ENCODE data around the gene MYOCD. TPM values are rescaled to one million over a fixed set of nuclear protein-coding genes. Genes with fewer than 3 reads are reported as not detected.
A peak's percentile ranks its signal among the peaks of the same experiment; 100 is the strongest.

Gene MYOCD, protein sequence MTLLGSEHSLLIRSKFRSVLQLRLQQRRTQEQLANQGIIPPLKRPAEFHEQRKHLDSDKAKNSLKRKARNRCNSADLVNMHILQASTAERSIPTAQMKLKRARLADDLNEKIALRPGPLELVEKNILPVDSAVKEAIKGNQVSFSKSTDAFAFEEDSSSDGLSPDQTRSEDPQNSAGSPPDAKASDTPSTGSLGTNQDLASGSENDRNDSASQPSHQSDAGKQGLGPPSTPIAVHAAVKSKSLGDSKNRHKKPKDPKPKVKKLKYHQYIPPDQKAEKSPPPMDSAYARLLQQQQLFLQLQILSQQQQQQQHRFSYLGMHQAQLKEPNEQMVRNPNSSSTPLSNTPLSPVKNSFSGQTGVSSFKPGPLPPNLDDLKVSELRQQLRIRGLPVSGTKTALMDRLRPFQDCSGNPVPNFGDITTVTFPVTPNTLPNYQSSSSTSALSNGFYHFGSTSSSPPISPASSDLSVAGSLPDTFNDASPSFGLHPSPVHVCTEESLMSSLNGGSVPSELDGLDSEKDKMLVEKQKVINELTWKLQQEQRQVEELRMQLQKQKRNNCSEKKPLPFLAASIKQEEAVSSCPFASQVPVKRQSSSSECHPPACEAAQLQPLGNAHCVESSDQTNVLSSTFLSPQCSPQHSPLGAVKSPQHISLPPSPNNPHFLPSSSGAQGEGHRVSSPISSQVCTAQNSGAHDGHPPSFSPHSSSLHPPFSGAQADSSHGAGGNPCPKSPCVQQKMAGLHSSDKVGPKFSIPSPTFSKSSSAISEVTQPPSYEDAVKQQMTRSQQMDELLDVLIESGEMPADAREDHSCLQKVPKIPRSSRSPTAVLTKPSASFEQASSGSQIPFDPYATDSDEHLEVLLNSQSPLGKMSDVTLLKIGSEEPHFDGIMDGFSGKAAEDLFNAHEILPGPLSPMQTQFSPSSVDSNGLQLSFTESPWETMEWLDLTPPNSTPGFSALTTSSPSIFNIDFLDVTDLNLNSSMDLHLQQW
- total RNA-seq (ENCODE audit: low replicate concordance), result 0.03 and 0.04 TPM in 2 replicates

DNA sequence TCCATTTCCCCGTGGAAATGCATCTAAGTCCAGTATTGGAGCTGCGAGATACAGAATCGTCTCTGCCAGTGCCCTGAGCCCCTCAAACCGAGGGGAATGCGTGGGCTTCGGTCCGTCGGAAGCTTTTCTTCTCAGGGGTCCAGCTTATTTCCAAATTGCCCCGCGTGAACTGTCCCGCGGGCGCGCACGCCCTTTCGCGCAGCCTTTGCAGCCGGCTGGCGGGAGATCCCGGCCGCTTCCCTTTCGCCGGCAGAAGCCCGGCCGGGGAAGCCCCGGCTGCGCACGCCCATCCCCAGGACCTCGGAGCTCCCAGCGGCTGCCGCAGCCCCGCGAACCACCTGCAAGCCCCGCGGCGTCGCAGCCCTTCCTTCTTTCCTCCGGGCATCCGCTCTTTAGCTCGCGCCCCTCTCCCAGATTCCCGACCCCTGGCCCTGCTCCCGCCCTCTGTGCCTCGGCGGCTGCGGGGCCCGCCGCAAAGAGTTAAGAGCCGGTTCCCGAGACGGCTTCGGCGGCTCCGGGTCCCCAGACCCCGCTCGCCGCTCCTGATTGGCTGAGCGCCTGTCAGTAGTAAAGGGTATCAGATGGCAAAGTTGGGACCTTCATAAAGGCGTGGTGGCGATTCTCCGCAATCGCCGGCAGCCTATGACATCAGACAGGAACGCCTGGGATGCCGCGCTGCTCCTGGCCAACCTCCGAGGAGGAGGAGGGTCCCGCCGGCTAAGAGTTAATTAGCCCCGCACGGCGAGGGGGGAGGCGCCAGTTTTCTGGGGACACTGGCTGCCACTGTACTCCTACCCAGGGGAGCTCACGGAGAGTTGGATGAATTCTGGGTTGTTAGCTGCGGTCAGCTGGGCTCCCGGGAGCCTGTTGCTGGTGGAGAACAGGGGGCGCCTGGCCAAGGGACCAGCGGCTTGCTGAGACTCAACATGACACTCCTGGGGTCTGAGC is at the start of gene MYOCD:
Gene MYOCD, plus strand, starts transcription at position 628 of the 948 bp plus-strand sequence. Its CDS starts 299 bp downstream, at position 927.
- H3F3A ChIP-seq (ENCODE audit: low read depth), result peaks cover 15% of the 10 kb centered on the region
- DNase-seq (ENCODE audit: low spot score), result peak; percentile 97
- H3K9me3 Mint-ChIP-seq, result no peaks in the 10 kb centered on the region
- H3K4me3 Mint-ChIP-seq, result peak within 1 kb of the TSS; percentile 89
- peaks cover 4% of the 10 kb centered on the region for H4K20me1 ChIP-seq (ENCODE audit: low read depth)
- H3K27ac ChIP-seq, result no peak within 1 kb of the TSS
- peak within 1 kb of the TSS; percentile 85 for H2AFZ ChIP-seq (replicated peaks)
- peak within 1 kb of the TSS; percentile 59 for H3K4me3 ChIP-seq
- H3K79me2 ChIP-seq (ENCODE audit: low read depth), result no peaks in the 10 kb centered on the region
- peaks cover 8% of the 10 kb centered on the region for H3K4me1 ChIP-seq
- no peak within 1 kb of the TSS for H3K9ac ChIP-seq
- H3K27me3 Mint-ChIP-seq (ENCODE audit: insufficient read depth, low read depth), result peaks cover 6% of the 10 kb centered on the region
- no peaks in the 10 kb centered on the region for H3K36me3 ChIP-seq
- no peaks in the 10 kb centered on the region for H3K9me3 ChIP-seq (ENCODE audit: low read depth)
- TF ChIP-seq EZH2 (IDR thresholded peaks at IDR 0.05) (peak; percentile 24), EZH2phosphoT487 (IDR thresholded peaks at IDR 0.05) (no peak)
- TF ChIP-seq, protein P1, sequence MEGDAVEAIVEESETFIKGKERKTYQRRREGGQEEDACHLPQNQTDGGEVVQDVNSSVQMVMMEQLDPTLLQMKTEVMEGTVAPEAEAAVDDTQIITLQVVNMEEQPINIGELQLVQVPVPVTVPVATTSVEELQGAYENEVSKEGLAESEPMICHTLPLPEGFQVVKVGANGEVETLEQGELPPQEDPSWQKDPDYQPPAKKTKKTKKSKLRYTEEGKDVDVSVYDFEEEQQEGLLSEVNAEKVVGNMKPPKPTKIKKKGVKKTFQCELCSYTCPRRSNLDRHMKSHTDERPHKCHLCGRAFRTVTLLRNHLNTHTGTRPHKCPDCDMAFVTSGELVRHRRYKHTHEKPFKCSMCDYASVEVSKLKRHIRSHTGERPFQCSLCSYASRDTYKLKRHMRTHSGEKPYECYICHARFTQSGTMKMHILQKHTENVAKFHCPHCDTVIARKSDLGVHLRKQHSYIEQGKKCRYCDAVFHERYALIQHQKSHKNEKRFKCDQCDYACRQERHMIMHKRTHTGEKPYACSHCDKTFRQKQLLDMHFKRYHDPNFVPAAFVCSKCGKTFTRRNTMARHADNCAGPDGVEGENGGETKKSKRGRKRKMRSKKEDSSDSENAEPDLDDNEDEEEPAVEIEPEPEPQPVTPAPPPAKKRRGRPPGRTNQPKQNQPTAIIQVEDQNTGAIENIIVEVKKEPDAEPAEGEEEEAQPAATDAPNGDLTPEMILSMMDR (IDR thresholded peaks at IDR 0.05), result peak; percentile 6
- no peak within 1 kb of the TSS for H3K27ac Mint-ChIP-seq
- peak within 1 kb of the TSS; percentile 85 for H3K4me2 ChIP-seq
- no peaks in the 10 kb centered on the region for H3K36me3 Mint-ChIP-seq
- peaks cover 10% of the 10 kb centered on the region for H3K4me1 Mint-ChIP-seq
- peaks cover 33% of the 10 kb centered on the region for H3K27me3 ChIP-seq

DNA sequence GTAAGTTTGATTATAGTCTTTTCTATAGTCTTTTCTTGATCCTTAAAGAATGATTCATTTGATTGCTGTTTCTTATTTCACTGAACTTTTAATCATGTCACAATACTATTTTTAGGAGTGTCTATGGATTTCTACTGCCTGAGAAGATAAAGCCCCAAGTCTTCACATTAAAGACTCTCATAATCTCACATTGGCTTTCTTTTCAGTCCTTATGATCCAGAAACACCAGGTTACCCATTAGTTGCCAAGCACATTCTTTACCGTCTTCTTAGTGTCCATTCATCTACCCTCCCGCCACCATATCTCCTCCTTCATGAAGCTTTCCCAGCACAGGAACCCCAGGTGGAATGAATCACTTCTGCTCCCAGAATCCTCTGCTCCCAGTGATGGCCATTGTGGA is 49.5 kb upstream of the MYOCD start:
- Mint-ChIP-seq H3K27ac (no peak overlapping the region), H3K27me3 (ENCODE audit: insufficient read depth, low read depth) (peaks cover 2% of the 10 kb centered on the region), H3K4me1 (peaks cover 10% of the 10 kb centered on the region), H3K4me3 (no peak overlapping the region), H3K9me3 (no peaks in the 10 kb centered on the region), H3K36me3 (no peaks in the 10 kb centered on the region)
- Histone ChIP-seq H3K27me3 (no peaks in the 10 kb centered on the region), H3K27ac (no peak overlapping the region), H3K79me2 (ENCODE audit: low read depth) (no peaks in the 10 kb centered on the region), H3F3A (ENCODE audit: low read depth) (no peaks in the 10 kb centered on the region), H2AFZ (replicated peaks) (no peak overlapping the region), H3K9me3 (ENCODE audit: low read depth) (no peaks in the 10 kb centered on the region), H3K36me3 (no peaks in the 10 kb centered on the region), H3K9ac (no peak overlapping the region), H3K4me1 (peaks cover 3% of the 10 kb centered on the region), H3K4me3 (no peak overlapping the region), H3K4me2 (no peak overlapping the region), H4K20me1 (ENCODE audit: low read depth) (no peaks in the 10 kb centered on the region)
- no peak for TF ChIP-seq EZH2 (IDR thresholded peaks at IDR 0.05)
- no peak for TF ChIP-seq EZH2phosphoT487 (IDR thresholded peaks at IDR 0.05)
- TF ChIP-seq, protein P1 (IDR thresholded peaks at IDR 0.05), result no peak
- DNase-seq (ENCODE audit: low spot score), result no peak

DNA sequence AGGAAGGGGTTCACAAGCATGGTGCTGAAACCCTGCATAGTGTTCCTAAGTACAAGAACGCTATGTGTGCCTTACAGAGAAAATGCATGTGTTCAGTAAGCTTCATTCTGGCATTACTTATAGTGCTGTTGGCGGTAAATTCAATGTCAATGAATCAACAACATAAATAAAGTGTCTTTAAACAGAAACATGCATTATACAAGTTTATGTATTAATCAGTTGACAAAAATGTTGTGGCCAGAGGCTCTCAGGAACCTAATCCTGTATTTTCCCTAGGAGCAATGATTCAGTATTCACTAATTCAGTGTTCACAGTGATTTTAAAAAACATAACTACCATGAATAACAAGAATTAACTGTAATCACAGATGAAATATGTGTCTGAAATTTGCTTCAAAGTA is 47.1 kb upstream of the MYOCD start:
- no peak overlapping the region for H3K4me3 ChIP-seq
- H3K27me3 ChIP-seq, result no peaks in the 10 kb centered on the region
- Mint-ChIP-seq H3K4me1 (peaks cover 13% of the 10 kb centered on the region), H3K27ac (no peak overlapping the region), H3K36me3 (no peaks in the 10 kb centered on the region), H3K9me3 (no peaks in the 10 kb centered on the region), H3K4me3 (no peak overlapping the region), H3K27me3 (ENCODE audit: insufficient read depth, low read depth) (no peaks in the 10 kb centered on the region)
- no peaks in the 10 kb centered on the region for H3K9me3 ChIP-seq (ENCODE audit: low read depth)
- no peaks in the 10 kb centered on the region for H3F3A ChIP-seq (ENCODE audit: low read depth)
- H3K4me2 ChIP-seq, result no peak overlapping the region
- no peaks in the 10 kb centered on the region for H3K79me2 ChIP-seq (ENCODE audit: low read depth)
- TF ChIP-seq, protein P1 (IDR thresholded peaks at IDR 0.05), result no peak
- TF ChIP-seq EZH2phosphoT487 (IDR thresholded peaks at IDR 0.05) (no peak), EZH2 (IDR thresholded peaks at IDR 0.05) (no peak)
- H3K9ac ChIP-seq, result no peak overlapping the region
- H2AFZ ChIP-seq (replicated peaks), result no peak overlapping the region
- H3K4me1 ChIP-seq, result peaks cover 3% of the 10 kb centered on the region
- no peak overlapping the region for H3K27ac ChIP-seq
- H4K20me1 ChIP-seq (ENCODE audit: low read depth), result no peaks in the 10 kb centered on the region
- no peak for DNase-seq (ENCODE audit: low spot score)
- H3K36me3 ChIP-seq, result no peaks in the 10 kb centered on the region

Data from neural progenitor cell (in vitro differentiated cells).